ENCODE measurements around the gene CELF2. TPM values are rescaled to one million over a fixed set of nuclear protein-coding genes. Genes with fewer than 3 reads are reported as not detected.

Gene CELF2
- total RNA-seq, 1 experiment from 2014 or later, result 28.7 TPM

- H4K8ac ChIP-seq (replicated peaks; ENCODE audit: insufficient read length, low read depth, low read length), result no peak overlapping the region
- H3K79me1 ChIP-seq (ENCODE audit: insufficient read depth, low read depth, low read length, poor library complexity, severe bottlenecking), result no peaks in the 10 kb centered on the region
- no peaks in the 10 kb centered on the region for H3K9me3 ChIP-seq (ENCODE audit: control insufficient read depth, low read depth, low read length)
- no peaks in the 10 kb centered on the region; a peak in 1 of 7 replicates for H3K36me3 Mint-ChIP-seq (ENCODE audit: insufficient read depth in 1 of 3, low read depth in 3 of 3)
- H3K4me1 ChIP-seq (ENCODE audit: insufficient read depth, low read length), result peaks cover 10% of the 10 kb centered on the region; the same call in 1 of the 2 replicates
- H3K27me3 Mint-ChIP-seq (ENCODE audit: low read depth), result no peaks in the 10 kb centered on the region
- no peak overlapping the region for H4K5ac ChIP-seq (ENCODE audit: insufficient read length, low read depth, low read length)
- H3K4ac ChIP-seq (ENCODE audit: low read depth, low read length), result no peak overlapping the region
- H4K91ac ChIP-seq (ENCODE audit: insufficient read length, low read depth, low read length), result no peak overlapping the region
- H3K4me3 Mint-ChIP-seq, result peak overlapping the region in 1 of 2 experiments; percentile 38; a peak in 2 of 5 replicates
- no peak overlapping the region for H3T11ph ChIP-seq (ENCODE audit: low read length)
- no peak overlapping the region for H3K23ac ChIP-seq (ENCODE audit: insufficient read length, low read depth, low read length)
- H3K27ac ChIP-seq (ENCODE audit: insufficient read length, low read depth, low read length), result no peak overlapping the region
- no peak overlapping the region for H3K14ac ChIP-seq (ENCODE audit: insufficient read depth, low read length)
- peaks cover 40 to 47% of the 10 kb centered on the region in 2 experiments for H3K4me1 Mint-ChIP-seq
- no peaks in the 10 kb centered on the region; the same call in 1 of the 2 replicates for H3K79me2 ChIP-seq (ENCODE audit: insufficient read depth, low read length)
- peak overlapping the region; percentile 19 to 67 (median 40); a peak in 3 of 7 replicates for H3K27ac Mint-ChIP-seq
- H3K9ac ChIP-seq (ENCODE audit: extremely low read depth, insufficient read length, low read length), result no peak overlapping the region
- no peak overlapping the region for H2AK5ac ChIP-seq (ENCODE audit: insufficient read length, low read length)
- no peaks in the 10 kb centered on the region for H3K23me2 ChIP-seq (ENCODE audit: insufficient read length, low read depth, low read length, poor library complexity, severe bottlenecking)
- H2BK5ac ChIP-seq (ENCODE audit: insufficient read length, low read length), result no peak overlapping the region
- no peaks in the 10 kb centered on the region for H4K20me1 ChIP-seq (ENCODE audit: control insufficient read depth, insufficient read depth, insufficient read length)
- no peak for DNase-seq
- H3K18ac ChIP-seq (ENCODE audit: insufficient read length, low read depth, low read length), result no peak overlapping the region
- no peak overlapping the region for H2BK120ac ChIP-seq (ENCODE audit: low read depth, low read length, poor library complexity, severe bottlenecking)
- no peak overlapping the region for H2BK12ac ChIP-seq (ENCODE audit: insufficient read length, low read depth, low read length)
- H3K9me3 Mint-ChIP-seq, result no peaks in the 10 kb centered on the region
- H3K56ac ChIP-seq (ENCODE audit: insufficient read length, low read depth, low read length), result no peak overlapping the region
- H2AFZ ChIP-seq (ENCODE audit: low read length), result no peak overlapping the region
- no peak overlapping the region for H2BK20ac ChIP-seq (ENCODE audit: low read depth, low read length, poor library complexity, severe bottlenecking)
- peak overlapping the region; percentile 7 for H3K4me2 ChIP-seq (ENCODE audit: insufficient read depth, insufficient read length, low read length)
- no CpG with 5 or more reads among the region's 3 CpGs for WGBS (ENCODE audit: extremely low coverage, insufficient read length, low lambda C conversion rate)
- TF ChIP-seq, protein P1, sequence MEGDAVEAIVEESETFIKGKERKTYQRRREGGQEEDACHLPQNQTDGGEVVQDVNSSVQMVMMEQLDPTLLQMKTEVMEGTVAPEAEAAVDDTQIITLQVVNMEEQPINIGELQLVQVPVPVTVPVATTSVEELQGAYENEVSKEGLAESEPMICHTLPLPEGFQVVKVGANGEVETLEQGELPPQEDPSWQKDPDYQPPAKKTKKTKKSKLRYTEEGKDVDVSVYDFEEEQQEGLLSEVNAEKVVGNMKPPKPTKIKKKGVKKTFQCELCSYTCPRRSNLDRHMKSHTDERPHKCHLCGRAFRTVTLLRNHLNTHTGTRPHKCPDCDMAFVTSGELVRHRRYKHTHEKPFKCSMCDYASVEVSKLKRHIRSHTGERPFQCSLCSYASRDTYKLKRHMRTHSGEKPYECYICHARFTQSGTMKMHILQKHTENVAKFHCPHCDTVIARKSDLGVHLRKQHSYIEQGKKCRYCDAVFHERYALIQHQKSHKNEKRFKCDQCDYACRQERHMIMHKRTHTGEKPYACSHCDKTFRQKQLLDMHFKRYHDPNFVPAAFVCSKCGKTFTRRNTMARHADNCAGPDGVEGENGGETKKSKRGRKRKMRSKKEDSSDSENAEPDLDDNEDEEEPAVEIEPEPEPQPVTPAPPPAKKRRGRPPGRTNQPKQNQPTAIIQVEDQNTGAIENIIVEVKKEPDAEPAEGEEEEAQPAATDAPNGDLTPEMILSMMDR (conservative IDR thresholded peaks at IDR 0.05), result no peak
- H2BK15ac ChIP-seq (ENCODE audit: low read depth, low read length), result no peak overlapping the region
- no peaks in the 10 kb centered on the region for H3K27me3 ChIP-seq (ENCODE audit: insufficient read depth, low read length)
These were observed 78.8 kb downstream of the CELF2 start for GRCh38 chr10:11096422-11096821.
